Ishikawa (cell line): ENCODE data around the gene NAT8L.

Experiments
- CEBPB ChIP-seq: IDR thresholded peaks from 2 replicates; pipeline ENCODE4 v1.6.1; 2012
- CREB1 ChIP-seq: IDR thresholded peaks from 2 replicates; pipeline ENCODE4 v1.6.1; 2012; ENCODE audit warnings: low read depth
- EGR1 ChIP-seq: IDR thresholded peaks from 2 replicates; pipeline ENCODE4 v1.6.1; 2012
- EP300 ChIP-seq: IDR thresholded peaks from 2 replicates; pipeline ENCODE4 v1.6.1; 2012; ENCODE audit warnings: borderline replicate concordance
- FOXM1 ChIP-seq: IDR thresholded peaks from 2 replicates; pipeline ENCODE4 v1.6.1; 2012; ENCODE audit warnings: low read depth, borderline replicate concordance
- MAX ChIP-seq: IDR thresholded peaks from 2 replicates; pipeline ENCODE4 v1.6.1; 2012
- NFIC ChIP-seq: IDR thresholded peaks from 2 replicates; pipeline ENCODE4 v1.6.1; 2012
- RAD21 ChIP-seq: IDR thresholded peaks from 2 replicates; pipeline ENCODE4 v1.6.1; 2012; ENCODE audit warnings: low read depth
- REST ChIP-seq: IDR thresholded peaks from 2 replicates; pipeline ENCODE4 v1.6.1; 2012; ENCODE audit warnings: low read depth, mild to moderate bottlenecking
- TAF1 ChIP-seq: IDR thresholded peaks from 2 replicates; pipeline ENCODE4 v1.6.1; 2012; ENCODE audit warnings: low read depth, mild to moderate bottlenecking
- TCF12 ChIP-seq: IDR thresholded peaks from 2 replicates; pipeline ENCODE4 v1.6.1; 2012; ENCODE audit warnings: low read depth
- TEAD4 ChIP-seq: IDR thresholded peaks from 2 replicates; pipeline ENCODE4 v1.6.1; 2012
- USF1 ChIP-seq: IDR thresholded peaks from 2 replicates; pipeline ENCODE4 v1.6.1; 2012
- YY1 ChIP-seq: IDR thresholded peaks from 2 replicates; pipeline ENCODE4 v1.6.1; 2012; ENCODE audit warnings: low read depth
- ZBTB7A ChIP-seq: IDR thresholded peaks from 2 replicates; pipeline ENCODE4 v1.6.1; 2012; ENCODE audit warnings: low read depth

The NAT8L gene

GRCh38 chr4:2036327-2036726 is 22.8 kb upstream of the NAT8L start:
- TF ChIP-seq CEBPB (no peak), RAD21 (no peak), REST (no peak), CREB1 (no peak), EGR1 (no peak), TCF12 (no peak), FOXM1 (no peak), ZBTB7A (no peak), YY1 (no peak), USF1 (no peak), TEAD4 (no peak), NFIC (no peak), MAX (no peak), TAF1 (no peak), EP300 (no peak)

- TF ChIP-seq TAF1 (no peak), YY1 (no peak), REST (no peak), FOXM1 (no peak), EGR1 (no peak), MAX (no peak), EP300 (no peak), CEBPB (no peak), CREB1 (no peak), TEAD4 (no peak), ZBTB7A (no peak), RAD21 (no peak), USF1 (no peak), NFIC (no peak), TCF12 (no peak)
Observed at GRCh38 chr4:2036866-2037265, 22.3 kb upstream of the NAT8L start.

- TF ChIP-seq MAX: no peak
- TF ChIP-seq USF1: no peak
- TF ChIP-seq EP300: no peak
- TF ChIP-seq RAD21: no peak
- TF ChIP-seq CREB1: no peak
- TF ChIP-seq REST: no peak
- no peak for TF ChIP-seq ZBTB7A
- TF ChIP-seq CEBPB: no peak
- TF ChIP-seq NFIC: no peak
- no peak for TF ChIP-seq TEAD4
- no peak for TF ChIP-seq TCF12
- TF ChIP-seq EGR1: no peak
- no peak for TF ChIP-seq TAF1
- no peak for TF ChIP-seq YY1
- no peak for TF ChIP-seq FOXM1
Observed at GRCh38 chr4:2040391-2041238, 18.5 kb upstream of the NAT8L start.
